ENCODE data around the gene ZNF143.

GRCh38 chr11:9528136-9528501 lies 67.3 kb downstream of the ZNF143 start:
- TF ChIP-seq CTCF (IDR thresholded peaks at IDR 0.05) (no peak), POLR2A (IDR thresholded peaks at IDR 0.05) (no peak)

Data from lower leg skin (tissue), 3 donors.